ENCODE measurements around the gene TYK2.

Gene TYK2

DNA sequence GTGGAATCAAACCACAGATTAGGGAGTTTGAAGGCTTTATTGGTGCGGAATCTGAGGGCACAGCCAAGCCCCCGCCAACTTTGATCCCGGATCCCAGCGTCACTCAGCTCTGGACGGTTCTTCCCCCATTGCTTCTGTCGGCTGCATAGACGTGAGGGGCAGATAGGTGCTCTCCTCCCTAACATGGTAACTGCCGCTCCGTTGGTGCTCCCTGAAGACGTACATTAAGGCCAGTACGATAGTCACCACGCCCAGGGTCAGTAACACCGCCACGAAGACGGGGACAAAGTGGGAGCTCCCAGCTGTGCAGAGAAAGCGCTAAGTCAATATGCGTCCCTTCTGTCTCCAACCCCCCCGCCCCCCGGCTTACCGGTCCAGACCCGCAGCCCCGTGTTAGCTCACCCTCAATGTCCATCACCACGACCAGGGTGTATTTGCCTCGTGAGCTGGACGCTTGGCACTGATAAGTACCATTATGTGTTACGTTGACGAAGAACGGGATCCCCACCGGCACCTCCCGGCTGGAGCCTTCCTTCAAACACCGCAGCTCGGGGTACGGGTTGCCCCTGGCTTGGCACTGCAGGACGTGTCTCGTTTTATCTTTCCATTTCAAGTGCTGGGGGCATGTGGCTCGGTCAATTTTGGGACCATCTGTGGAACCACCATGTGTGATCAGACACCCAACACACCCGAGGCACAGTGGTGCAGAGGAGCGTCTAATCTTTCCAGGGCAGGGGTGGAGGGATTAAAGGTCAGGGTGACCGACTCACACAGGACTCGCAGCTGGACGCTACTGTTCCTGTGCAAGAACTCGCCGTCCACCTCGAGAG is 46.4 kb downstream of the TYK2 start:
- no peak for DNase-seq

DNA sequence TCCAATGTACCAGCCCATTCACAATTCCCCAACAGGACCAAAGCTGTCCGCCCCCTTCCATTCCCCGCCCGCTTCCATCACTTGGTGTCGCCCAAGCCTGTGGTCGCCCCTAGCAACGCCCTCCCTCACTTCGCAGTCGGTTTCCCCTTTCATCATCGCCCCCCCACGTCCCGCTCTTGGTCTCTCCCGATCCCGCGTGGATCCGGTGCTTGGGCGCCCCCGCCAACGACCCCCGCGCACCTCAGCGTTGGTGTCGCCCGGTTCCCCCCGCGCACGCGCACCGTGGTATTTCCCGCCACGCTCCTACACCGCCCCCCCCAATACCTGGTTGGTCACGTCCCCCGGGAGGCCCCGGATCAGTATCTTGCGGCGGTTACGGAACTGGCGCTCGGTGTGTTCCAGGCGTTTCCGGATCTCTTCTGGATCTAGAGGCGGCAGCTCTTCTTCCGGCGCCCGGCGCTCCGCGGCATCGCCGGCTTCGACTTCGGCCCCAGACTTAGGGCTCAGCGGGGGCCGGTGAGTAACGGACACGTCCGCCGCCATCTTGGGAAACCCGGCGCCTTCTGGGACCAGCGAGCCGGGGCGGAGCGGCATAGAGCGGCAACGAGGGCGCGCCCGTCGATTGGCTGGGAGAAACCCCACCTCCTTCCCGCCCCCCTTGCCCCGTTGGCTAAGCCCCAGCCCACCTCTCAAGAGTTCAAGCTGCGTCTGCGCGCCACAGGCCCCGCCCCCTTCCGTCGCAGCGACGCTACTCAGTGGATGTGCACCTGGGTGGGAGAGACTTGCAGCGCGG is 47.2 kb downstream of the TYK2 start, which contains the start of gene RAVER1:
TSS of gene RAVER1 (minus strand) at position 565 of the 793 bp plus-strand sequence. CDS start at position 543, 22 bp downstream.
- peak; percentile 98 to 99 (median 99) for DNase-seq

DNA sequence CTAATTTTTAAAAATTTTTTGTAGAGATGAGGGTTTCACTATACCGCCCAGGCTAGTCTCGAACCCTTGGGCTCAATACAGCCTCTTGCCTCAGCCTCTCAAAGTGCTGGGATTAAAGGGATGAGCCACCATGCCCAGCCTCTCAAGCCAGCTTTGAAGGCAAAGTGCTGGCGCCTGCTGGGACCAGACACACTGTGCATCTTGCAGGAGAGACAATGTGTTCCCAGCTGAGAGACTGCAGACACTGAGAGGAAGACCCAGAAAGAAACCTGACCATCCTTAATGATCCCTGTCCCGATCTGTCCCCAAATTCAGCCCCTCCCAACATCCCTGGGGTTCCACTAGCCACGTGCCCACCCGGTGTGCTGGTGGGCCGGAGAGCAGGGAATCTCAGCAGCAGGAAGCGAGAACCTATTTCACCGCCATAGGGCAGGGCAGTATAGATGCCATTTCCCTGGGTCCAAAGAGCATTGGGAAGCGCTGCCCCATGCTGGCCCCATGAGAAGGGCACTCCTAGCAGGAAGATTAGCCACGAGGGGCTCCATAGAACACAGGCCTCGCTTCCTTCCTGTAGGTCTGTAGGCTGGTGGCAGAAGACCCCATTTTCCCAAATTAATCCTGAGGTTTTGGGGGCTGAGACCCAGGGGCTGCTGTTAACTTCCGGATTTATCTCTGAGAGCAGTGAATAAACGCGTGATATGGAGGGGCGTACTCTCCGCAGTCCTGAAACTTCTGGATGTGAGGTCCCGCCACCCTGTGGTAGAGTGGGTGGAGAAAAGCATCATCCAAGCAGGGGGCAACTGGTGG is 48.0 kb downstream of the TYK2 start:
- DNase-seq = no peak

DNA sequence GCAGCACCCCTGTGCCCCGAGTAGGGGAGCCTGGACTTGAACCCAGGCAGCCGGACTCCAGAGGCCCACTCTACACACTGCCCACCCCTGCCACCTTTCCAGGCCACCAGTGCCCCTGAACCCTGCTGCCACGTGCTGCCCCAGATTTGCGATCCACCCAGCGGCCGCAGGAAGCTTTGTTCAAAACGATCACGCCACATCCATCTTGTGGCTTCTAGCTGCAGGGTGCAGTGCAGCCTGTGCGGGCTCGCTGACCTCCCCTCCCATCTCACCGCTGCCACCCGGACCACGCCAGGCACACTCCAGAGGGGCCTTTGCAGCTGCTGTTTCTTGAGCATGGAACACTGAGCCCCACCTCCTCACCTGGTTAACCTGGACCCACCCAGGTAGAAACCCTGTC is 50.8 kb downstream of the TYK2 start:
- no peak for DNase-seq

DNA sequence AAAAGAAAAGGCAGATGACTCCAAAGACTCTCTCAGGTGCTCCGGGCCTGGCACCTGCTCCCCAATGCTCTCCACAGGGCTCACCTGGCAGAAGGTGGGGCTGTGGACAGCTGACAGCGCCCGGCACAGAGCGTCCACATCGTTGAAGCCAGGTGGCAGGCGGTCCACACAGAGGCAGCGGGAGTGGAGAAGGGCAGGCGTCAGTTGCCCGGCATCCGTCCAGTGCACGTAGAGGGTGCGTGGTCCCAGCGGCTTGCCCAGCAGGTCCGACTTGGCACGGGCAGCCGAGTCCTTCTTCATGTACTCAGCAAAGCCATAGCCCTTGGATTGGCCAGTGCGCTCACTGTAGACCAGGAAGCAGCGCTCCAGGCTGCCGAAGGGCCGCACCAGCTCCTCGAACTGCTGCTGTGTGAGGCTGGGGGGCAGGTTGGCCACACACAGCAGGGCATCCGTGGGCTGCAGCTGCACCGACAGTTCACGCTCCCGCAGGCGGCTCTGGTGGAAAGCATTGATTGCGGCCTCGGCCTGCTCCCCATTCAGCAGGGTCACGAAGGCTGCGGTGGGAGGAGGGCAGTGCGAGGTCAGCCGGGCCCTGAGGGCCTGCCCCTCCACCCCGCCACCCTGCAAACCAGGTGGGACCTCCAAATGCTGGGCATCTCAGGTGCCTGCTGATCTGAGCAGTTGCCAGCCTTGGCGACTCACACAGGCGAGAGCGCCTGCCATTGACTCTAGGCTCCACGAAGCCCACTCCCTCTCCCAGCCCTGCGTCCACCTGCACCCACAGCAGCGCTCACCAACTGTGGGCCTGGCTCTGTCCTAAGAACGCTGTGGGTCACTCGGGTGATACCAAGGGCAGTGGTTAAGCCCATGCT is 51.6 kb downstream of the TYK2 start:
- no peak for DNase-seq

DNA sequence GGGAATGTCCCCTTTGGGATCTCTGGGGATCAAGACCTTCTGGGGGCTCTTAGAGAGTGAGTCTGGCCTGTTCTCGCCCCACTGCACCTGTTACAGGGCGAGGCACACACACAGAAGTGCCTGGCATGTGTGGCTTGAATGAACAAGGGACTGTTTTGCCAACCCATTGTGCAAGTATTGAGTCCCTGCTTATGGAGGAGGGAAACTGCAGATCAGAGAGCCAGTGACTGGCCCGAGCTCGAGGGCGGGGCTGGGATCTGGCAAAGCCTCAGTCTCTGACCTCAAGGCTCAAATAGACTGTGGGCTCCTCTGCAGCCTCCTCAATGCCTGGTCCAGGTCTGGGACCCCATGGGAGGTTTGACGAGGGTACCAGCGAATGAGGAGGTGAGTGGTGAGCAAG is 52.6 kb downstream of the TYK2 start:
- no peak for DNase-seq

DNA sequence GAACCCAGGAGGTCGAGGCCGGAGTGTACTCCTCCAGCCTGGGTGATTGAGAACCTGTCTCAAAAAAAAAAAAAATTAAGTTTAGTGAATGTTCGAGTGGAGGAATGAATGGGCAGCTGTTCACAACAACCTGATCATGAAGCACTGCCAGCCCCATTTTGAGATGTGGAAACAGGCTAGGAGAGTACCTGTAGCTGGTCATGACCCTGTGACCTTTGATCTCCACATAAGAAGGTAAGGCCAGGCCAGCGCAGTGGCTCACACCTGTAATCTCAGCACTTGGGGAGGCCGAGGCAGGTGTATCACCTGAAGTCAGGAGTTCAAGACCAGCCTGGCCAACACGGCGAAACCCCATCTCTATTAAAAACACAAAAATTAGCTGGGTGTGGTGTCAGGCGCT is 54.6 kb downstream of the TYK2 start:
- no peak for DNase-seq

DNA sequence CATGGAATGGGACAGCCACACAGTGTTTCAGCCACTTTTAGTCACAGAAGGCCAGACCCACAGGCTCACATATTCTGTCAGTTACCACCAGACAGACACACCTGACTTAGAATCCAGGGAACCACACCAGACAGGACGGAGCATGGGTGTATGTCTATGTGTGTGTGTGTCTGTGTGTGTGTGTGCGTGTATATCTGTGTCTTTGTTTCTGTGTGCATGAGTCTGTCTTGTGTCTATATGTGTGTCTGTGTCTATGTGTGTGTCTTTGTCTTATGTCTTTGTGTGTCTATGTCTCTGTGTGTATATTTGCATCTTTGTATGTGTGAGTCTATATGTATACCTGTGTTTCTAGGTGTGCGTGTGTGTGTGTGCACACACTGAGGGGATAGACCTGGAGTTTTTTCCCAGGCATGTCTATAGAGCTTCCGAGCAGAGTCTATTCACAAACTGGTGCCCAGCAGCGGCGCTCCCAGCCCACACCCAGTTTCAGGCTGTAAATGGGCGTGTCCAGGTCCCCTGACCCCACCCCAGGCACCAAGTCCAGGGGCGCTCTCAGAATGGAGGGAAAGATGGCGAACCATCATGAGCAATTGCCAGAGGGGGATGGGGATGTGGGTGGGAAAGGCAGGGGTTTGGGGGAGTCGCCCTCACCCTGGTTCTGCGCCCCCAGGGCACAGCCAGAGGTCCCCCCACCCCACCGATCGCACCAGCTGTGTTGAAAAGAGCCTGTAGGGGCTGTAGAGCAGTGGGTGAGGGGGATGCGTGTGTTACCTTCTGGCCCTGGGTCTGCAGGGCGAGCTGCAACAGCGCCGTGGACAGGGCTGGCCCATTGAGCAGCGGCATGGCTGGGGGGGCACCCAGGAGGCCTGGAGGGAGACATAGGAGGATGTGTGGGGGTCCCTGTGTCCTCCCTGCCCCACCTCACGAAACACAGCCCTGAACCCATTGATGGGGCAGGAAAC is 58.2 kb downstream of the TYK2 start:
- DNase-seq = no peak

DNA sequence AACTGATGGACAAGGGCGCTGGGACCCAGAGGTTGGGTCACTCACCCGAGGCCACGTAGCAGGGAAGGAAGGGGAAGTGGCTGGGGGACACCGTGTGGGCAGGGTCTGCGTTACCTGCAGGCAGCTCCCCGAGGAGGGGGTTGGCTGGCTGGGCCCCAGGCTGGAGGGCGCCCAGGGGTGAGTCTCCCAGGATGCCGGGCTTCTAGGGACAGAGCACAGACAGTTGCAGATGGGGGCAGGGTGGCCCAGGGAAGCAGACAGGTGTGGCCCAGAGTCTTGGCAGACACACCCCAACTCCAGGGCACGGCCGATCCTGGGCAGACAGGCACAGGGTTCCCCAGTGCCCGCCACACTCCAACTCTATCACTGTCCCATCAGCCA is 59.0 kb downstream of the TYK2 start:
- DNase-seq = no peak

DNA sequence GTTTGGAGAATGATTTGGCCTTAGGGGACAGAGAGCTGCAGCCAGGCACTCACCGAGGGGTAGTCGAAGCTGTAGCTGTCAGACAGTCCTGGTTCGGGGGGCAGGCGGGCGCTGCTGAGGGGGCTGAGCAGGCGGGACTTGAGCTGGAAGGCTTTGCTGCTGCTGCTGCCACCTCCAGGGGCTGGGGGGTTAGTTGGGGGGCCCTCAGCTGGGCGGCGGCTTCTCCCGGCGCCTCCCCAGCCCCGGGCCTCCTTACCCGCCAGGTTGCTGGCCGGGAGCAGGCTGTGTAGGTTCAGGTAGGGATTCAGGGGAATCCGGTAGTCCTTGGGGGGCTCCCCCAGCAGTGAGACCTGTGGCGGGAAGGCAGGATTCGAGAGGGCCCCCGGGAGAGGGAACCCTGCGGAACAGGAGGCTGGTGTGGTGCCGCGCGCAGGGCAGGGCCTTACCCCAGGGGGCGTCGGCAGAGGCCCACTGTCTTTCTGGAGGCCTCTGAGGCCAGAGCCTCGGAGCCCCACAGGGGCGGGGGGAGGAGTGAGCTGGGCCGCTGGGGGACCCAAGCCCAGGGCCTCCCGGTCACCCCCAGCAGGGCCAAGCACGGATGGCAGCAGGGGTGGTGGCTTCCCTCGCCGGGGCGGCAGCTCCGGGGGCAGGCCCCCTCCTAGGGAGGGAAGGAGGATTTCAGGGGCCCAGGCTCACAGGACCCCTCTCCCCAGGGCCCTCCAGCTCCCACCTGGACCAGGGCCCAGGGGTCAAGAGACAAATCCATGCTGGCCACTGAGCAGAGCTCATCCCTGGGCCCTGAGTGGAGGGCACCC is 59.6 kb downstream of the TYK2 start:
- no peak for DNase-seq

DNA sequence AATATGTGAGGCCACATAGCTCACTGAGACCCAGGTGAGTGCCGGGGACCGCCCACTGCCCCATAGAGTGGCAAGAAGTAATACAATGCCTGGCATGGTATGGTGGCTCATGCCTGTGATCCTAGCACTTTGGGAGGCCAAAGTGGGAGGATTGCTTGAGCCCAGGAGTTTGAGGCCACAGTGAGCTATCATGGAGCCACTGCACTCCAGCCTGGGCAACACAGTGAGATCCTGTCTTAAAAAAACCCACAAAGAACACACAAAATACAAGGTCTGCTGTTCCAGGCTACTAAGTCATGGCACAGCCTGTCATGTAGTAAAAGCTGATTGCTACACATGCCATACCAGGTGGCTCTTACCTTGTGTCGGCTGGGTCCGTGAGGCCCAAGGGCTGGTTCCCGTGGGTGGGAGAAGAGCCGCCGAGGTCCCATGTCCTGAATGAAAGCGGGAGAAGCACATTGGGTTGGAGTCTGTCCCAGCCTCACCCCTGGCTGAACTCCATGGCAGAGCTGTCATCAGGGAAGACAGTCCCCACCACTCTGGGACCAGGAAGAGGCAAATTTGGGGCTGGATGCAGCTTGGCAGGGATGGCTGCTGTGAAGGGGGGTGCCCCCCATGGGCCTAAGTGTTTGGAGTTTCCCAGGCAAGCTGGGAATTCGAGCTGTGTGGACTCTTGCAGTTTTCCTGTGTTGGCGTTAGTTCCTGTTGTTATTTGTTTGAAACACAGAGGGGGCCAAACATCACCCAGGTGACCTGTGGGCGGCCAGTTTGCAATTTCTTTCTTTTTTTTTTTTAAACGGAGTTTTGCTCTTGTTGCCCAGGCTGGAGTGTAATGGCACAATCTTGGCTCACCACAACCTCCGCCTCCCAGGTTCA is 61.3 kb downstream of the TYK2 start:
- DNase-seq = peak; percentile 28 to 50 (median 45)

DNA sequence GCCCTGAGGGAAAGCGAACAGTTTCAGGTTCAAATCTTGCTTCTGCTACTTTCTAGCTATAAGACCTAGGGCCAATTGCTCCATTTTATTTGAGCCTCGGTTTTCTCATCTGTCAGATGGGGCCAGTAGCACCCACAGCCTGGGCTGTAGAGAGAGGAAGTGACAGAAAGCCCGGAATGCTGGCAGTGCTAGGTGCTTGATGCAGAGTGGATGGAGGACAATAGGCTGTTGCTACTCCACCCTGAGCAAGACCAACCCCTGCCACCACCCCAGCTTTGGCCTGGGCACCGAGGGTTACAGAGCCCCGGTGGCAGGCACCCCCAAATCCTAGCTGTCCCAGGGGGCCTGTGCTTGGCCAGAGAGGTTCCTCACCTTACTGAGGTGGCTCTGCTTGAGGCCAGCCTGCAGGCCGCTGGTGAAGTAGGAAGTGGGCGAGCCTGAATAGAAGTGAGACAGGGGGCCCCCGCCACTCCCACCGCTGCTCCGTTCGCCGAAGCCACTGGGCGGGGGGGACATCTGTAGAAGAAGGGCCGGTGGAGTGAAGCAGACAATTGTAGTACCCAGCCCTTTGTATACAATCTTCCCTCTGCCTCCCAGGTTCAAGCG is 62.4 kb downstream of the TYK2 start:
- no peak for DNase-seq

DNA sequence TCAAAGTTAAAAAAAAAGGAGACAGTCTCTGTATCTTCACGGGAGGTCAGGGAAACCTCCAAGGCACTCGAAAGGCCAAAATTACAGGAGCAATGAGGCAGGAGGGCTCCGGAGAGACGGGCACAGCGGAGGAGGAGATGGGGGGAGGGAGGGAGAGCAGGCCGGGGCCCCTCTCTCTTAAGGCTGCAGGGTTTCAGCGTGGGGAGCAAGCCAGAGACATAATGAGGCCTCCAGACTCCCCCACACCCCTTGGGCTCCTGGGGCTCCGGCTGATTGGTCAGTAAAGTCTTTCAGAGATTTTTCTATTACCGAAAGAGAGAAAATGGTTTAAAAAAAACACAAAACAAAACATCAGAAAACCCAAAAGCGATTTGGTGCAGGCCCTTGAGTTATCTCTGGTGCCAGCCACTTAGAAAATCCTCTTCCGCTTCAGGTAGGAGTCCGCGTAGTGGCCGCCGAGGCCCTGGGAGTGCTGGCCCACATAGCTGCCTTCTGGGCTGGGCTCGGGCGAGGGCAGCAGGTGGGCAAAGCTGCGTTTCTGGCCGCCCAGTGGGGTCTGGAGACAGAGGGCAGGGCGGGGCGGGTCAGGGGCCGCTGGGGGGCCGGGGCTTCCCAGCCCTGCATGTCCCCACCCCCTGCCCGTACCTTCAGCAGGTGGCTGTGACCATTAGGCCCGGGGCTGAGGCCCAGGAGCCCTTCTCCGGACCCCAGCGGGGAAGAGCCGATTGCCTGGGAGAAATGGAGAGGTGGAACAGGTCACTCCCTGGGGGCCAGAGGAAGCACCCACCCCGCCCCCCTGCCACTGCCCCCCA is 63.1 kb downstream of the TYK2 start:
- no peak for DNase-seq

DNA sequence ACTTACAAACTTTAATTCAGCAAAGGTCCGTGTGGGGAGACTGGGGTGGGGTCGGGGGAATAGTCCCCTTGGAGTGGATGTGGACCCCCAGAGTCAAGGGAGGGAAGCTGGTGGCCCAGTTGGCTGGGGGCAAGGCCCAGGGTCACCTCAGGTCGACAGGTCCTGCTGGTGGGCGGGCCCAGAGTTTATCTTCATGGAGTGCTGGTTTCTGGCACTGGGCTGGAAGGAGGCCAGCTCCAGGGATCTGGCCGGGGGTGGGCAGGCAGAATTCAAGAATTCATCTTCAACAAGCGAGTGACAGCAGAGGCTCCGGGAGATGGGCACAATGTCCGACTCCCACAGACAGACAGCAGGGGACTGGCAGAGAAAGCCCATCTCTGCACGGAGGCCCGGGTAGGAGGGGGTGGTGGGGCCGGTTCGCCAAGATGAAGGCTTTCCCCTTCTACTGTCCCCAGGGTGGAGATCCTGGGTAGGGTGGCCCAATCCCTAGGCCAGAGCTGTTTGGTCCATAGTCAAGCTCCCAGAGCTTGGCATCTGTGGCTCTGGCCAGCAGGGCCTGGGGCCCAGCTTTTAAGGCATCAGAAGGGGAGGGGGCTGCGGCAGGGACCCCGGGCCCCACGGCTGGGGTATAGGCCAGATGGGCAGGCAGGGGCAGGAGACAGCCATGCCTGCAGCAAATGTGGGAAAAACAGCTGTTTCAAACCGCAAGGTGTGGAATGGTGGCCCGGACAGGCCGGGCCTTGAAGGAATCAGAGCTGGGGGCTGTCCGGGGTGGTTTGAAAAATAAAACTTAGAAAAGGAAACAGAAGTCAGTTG is 63.9 kb downstream of the TYK2 start:
- DNase-seq = no peak

DNA sequence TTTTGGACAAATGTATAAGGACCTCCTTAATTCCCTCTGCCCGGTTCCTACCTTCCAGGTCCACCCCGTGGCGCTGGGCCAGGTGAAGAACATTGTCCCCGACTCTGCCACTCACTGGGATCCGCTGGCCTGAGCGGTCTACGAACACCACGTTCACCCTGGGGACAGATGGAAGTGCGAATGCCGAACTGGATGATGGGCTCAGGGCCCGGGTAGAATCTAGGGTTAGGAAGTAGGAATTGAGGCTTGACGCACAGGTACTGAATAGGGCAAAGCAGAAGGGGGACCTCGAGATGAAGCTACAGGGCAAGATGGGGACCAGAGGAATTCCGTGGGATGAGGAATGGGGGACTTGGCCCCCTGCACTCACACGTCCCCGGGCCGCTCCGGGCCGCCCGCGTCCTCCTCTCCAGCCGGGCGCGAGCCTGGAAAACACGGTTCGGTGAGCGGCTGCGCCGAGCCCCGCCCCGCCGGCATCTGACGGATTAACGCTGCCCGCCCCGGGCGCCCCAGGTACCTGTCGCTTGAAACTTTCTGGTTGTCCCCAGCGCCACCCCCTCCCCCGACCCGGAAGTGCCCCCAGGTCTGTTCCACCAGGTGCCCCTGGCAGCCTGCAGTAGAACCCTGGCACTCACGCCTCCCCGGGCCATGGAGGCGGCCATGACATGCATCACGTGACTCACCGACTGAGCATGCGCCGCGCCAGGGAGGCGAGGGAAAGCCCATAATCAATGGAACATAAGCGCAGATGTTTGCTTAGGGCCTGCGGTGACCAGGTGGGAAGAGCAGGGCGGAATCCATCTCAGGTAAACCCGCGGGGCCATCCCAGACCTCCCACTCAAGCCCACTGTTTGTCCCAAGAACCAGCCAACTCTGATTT is 64.8 kb downstream of the TYK2 start, which contains the start of gene FDX2:
TSS of gene FDX2 (minus strand) at position 681 of the 880 bp plus-strand sequence. CDS start at position 662, 19 bp downstream.
- peak; percentile 89 to 95 (median 92) for DNase-seq

DNA sequence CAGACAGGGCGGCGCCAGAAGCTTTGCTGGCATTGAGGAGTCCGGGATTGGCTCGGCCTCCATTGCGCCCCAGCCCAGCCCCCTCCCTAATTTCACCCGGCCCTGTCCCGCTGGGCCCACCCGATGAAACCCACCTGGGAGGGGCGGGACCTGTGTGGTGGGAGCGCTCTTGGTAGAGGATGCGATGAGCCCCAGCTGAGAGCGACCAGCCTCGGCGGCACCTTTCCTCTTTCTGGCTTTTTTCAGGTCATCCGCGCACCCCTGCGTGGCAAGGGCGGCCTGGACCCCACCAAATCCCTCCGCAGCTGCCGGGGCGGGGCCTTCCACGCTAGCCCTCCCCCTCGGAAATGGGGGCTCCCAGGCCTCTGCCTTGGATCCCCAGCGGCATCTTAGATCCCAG is 70.9 kb downstream of the TYK2 start, which contains the start of gene ZGLP1:
TSS of gene ZGLP1 (minus strand) at position 393 of the 400 bp plus-strand sequence.
- no peak for DNase-seq

Data from suppressor macrophage treated with lipopolysaccharide for 1 hour (primary cell).